ENCODE measurements around the gene NCAM2. TPM values are rescaled to one million over a fixed set of nuclear protein-coding genes. Genes with fewer than 3 reads are reported as not detected.
A peak's percentile ranks its signal among the peaks of the same experiment; 100 is the strongest.

NCAM2 gene
- 7.2 TPM for total RNA-seq

GRCh38 chr21:20997636-20998455 is at the start of gene NCAM2:
Gene NCAM2, plus strand, starts transcription at chr21:20998409.
- H3K9me3 ChIP-seq = no peaks in the 10 kb centered on the region
- intact Hi-C loops (cut with DNase I) = loop anchor here (5.0 kb wide), 2 partner anchors 199 to 1794 kb away; no protein-coding TSS in a partner anchor
- H3K27me3 ChIP-seq = no peaks in the 10 kb centered on the region
- TF ChIP-seq, protein P1, sequence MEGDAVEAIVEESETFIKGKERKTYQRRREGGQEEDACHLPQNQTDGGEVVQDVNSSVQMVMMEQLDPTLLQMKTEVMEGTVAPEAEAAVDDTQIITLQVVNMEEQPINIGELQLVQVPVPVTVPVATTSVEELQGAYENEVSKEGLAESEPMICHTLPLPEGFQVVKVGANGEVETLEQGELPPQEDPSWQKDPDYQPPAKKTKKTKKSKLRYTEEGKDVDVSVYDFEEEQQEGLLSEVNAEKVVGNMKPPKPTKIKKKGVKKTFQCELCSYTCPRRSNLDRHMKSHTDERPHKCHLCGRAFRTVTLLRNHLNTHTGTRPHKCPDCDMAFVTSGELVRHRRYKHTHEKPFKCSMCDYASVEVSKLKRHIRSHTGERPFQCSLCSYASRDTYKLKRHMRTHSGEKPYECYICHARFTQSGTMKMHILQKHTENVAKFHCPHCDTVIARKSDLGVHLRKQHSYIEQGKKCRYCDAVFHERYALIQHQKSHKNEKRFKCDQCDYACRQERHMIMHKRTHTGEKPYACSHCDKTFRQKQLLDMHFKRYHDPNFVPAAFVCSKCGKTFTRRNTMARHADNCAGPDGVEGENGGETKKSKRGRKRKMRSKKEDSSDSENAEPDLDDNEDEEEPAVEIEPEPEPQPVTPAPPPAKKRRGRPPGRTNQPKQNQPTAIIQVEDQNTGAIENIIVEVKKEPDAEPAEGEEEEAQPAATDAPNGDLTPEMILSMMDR (IDR thresholded peaks at IDR 0.05) = no peak
- peaks cover 8% of the 10 kb centered on the region in 2 donors for H3K4me1 ChIP-seq
- peak in 1 of 2 donors; percentile 73 for DNase-seq (ENCODE audit: low spot score in 2 of 2)
- H3K27ac ChIP-seq = no peak within 1 kb of the TSS
- peak within 1 kb of the TSS; percentile 60 to 75 for H3K4me3 ChIP-seq
- H3K36me3 ChIP-seq = no peaks in the 10 kb centered on the region

DNA sequence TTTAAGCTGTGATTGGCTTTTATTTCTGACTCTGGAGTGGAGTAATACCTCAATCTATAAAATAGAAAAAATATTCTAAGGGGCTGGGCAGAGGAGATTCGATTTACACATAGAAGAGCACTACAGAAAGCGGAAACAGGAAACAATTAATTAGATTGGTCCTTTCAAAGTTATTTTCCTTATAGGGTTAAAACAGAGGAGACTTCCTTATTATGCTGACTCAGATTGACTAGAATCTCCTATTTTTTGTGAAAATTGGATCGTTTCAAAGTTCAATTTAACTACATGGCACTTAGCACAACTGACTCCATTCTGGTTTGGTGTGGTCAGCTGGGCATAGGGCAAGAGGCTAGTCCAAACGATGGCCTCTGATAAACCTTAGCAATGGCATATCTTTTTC is 48.3 kb upstream of the NCAM2 start:
- Histone ChIP-seq H3K4me3 (no peak overlapping the region), H3K4me1 (no peaks in the 10 kb centered on the region), H3K27me3 (no peaks in the 10 kb centered on the region), H3K9me3 (no peaks in the 10 kb centered on the region), H3K27ac (no peak overlapping the region), H3K36me3 (no peaks in the 10 kb centered on the region)
- intact Hi-C loops (cut with DNase I) = no loop called here
- TF ChIP-seq, protein P1 (IDR thresholded peaks at IDR 0.05) = no peak
- no peak for DNase-seq (ENCODE audit: low spot score in 2 of 2)

GRCh38 chr21:20965816-20966215 is 32.4 kb upstream of the NCAM2 start:
- no peak for DNase-seq (ENCODE audit: low spot score in 2 of 2)
- TF ChIP-seq, protein P1 (IDR thresholded peaks at IDR 0.05) = no peak
- Histone ChIP-seq H3K4me1 (no peaks in the 10 kb centered on the region), H3K4me3 (no peak overlapping the region), H3K36me3 (no peaks in the 10 kb centered on the region), H3K27me3 (no peaks in the 10 kb centered on the region), H3K9me3 (no peaks in the 10 kb centered on the region), H3K27ac (no peak overlapping the region)
- intact Hi-C loops (cut with DNase I) = no loop called here

DNA sequence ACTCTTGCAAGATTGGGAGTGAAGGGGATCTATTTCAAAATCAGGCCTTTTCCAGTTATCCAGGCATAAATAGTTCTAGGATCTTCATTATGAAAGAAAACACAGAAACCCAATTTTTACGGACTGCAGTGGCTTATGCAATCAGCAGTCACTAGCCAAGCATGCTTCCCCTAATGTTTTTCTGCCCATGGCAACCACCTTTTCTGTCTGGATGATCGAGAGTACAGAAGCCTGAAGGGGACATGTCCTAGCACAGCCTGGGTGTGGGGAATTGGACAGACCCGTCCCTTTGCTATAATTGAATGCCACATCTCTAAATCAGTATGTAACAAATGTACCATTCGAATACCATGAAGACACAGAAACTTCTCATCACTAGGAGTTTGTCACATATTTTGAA is 29.8 kb upstream of the NCAM2 start:
- DNase-seq (ENCODE audit: low spot score in 2 of 2) = no peak
- intact Hi-C loops (cut with DNase I) = no loop called here
- TF ChIP-seq, protein P1 (IDR thresholded peaks at IDR 0.05) = no peak
- no peaks in the 10 kb centered on the region for H3K9me3 ChIP-seq
- H3K27me3 ChIP-seq = no peaks in the 10 kb centered on the region
- no peaks in the 10 kb centered on the region for H3K4me1 ChIP-seq
- no peaks in the 10 kb centered on the region for H3K36me3 ChIP-seq
- H3K27ac ChIP-seq = no peak overlapping the region
- H3K4me3 ChIP-seq = no peak overlapping the region

DNA sequence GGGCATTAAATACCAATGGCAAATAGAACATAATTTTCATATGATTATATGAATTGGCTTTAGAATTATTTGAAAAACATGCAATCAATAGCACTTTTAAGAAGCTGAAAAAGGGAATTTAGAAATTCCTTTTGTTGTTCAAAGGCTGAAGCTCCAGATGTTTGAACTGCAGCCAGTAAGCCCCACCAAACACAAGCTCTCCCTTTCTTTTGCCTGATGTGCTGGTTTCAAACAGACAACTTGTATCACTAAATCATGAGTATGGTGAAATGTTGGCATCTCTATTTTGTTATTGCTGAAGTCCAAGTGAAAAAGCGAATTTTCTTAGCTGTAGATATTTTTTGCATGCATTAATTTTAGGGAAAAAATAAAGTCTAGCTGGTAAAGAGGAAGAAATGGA is 27.5 kb upstream of the NCAM2 start:
- TF ChIP-seq, protein P1 (IDR thresholded peaks at IDR 0.05) = no peak
- Histone ChIP-seq H3K4me1 (no peaks in the 10 kb centered on the region), H3K27me3 (no peaks in the 10 kb centered on the region), H3K36me3 (no peaks in the 10 kb centered on the region), H3K9me3 (no peaks in the 10 kb centered on the region), H3K27ac (no peak overlapping the region), H3K4me3 (no peak overlapping the region)
- no peak for DNase-seq (ENCODE audit: low spot score in 2 of 2)
- intact Hi-C loops (cut with DNase I) = no loop called here
